Keratinocyte (primary cell): ENCODE data around the gene EVC. TPM values are rescaled to one million over a fixed set of nuclear protein-coding genes. Genes with fewer than 3 reads are reported as not detected.
"Not testable (repeated sequence)": the region's sequence is repeated elsewhere in the genome, so short reads cannot be mapped to it uniquely, and the experiment has no call there.

Experiments used
- DNase-seq: peaks from one replicate; pipeline ENCODE4 v3.0.0-alpha.2; 2011; ENCODE audit warnings: low read depth, missing footprints, low spot score
- FAIRE-seq: peaks from 2 replicates; lab custom pipeline; 2011; peaks lifted over from hg19 to GRCh38; lab: Jason Lieb, UNC
- H2AFZ ChIP-seq: 2 replicates; pipeline ENCODE4 v1.6.0; 2012; ENCODE audit warnings: low read length, control low read depth, inconsistent platforms; ENCODE audit not compliant: control insufficient read depth
- H3K27ac ChIP-seq: 2 replicates; pipeline ENCODE4 v1.5.1; 2011; ENCODE audit warnings: low read length; ENCODE audit not compliant: control insufficient read depth, insufficient read depth
- H3K27me3 ChIP-seq: 3 replicates; pipeline ENCODE4 v1.6.0; 2011; ENCODE audit warnings: low read length; ENCODE audit not compliant: control insufficient read depth, insufficient read depth; ENCODE audit errors: extremely low read depth
- H3K36me3 ChIP-seq, 2 experiments: 2 replicates in 1 of 2; 3 replicates in 1 of 2; pipeline ENCODE4 v1.5.1; 2011; ENCODE audit warnings: low read length in 2 of 2, mild to moderate bottlenecking in 1 of 2; ENCODE audit not compliant: control insufficient read depth in 2 of 2, insufficient read depth in 2 of 2; ENCODE audit errors: extremely low read depth in 1 of 2
- H3K4me1 ChIP-seq: 3 replicates; pipeline ENCODE4 v1.5.1; 2011; ENCODE audit warnings: low read length; ENCODE audit not compliant: control insufficient read depth, insufficient read depth; ENCODE audit errors: extremely low read depth
- H3K4me2 ChIP-seq: 3 replicates; pipeline ENCODE4 v1.6.0; 2011; ENCODE audit warnings: low read depth, low read length; ENCODE audit not compliant: control insufficient read depth, insufficient read depth; ENCODE audit errors: extremely low read depth
- H3K4me3 ChIP-seq, 3 experiments: fragments of 200-600 bp in 1 of 3; sonication (generic) in 1 of 3; 2 replicates in 2 of 3; 3 replicates in 1 of 3; pipeline ENCODE4 v1.5.1; 2011 to 2016; ENCODE audit warnings: low read length in 3 of 3, mild to moderate bottlenecking in 3 of 3, control low read depth in 2 of 3, inconsistent platforms in 1 of 3, low read depth in 1 of 3, mixed read lengths in 1 of 3, mixed run types in 1 of 3, moderate library complexity in 1 of 3; ENCODE audit not compliant: control insufficient read depth in 2 of 3, insufficient read depth in 2 of 3; ENCODE audit errors: extremely low read depth in 1 of 3
- H3K79me2 ChIP-seq: 2 replicates; pipeline ENCODE4 v1.6.0; 2012; ENCODE audit warnings: low read length; ENCODE audit not compliant: control insufficient read depth, insufficient read depth
- H3K9ac ChIP-seq: 3 replicates; pipeline ENCODE4 v1.6.0; 2011; ENCODE audit warnings: low read length; ENCODE audit not compliant: control insufficient read depth, insufficient read depth; ENCODE audit errors: extremely low read depth
- H3K9me1 ChIP-seq: 3 replicates; pipeline ENCODE4 v1.6.0; 2011; ENCODE audit warnings: low read length; ENCODE audit not compliant: control insufficient read depth, insufficient read depth; ENCODE audit errors: extremely low read depth
- H3K9me3 ChIP-seq: 2 replicates; pipeline ENCODE4 v1.5.1; 2012; ENCODE audit warnings: low read depth, low read length; ENCODE audit not compliant: control insufficient read depth
- H4K20me1 ChIP-seq: 3 replicates; pipeline ENCODE4 v1.6.0; 2011; ENCODE audit warnings: low read length; ENCODE audit not compliant: control insufficient read depth, insufficient read depth; ENCODE audit errors: extremely low read depth
- EZH2 ChIP-seq: IDR thresholded peaks from one replicate; pipeline ENCODE4 v1.6.1; 2012; ENCODE audit warnings: inconsistent platforms, mild to moderate bottlenecking, low read length, moderate library complexity
- dilution Hi-C: fragments of 300-500 bp; cut with MboI; formaldehyde crosslinking; loops from one replicate; pipeline ENCODE4 v1.7.0; 2020; ENCODE audit warnings: low sequenced_read_pairs; ENCODE audit not compliant: extremely low pct_ligation_motif_present
- polyA plus RNA-seq, 5 experiments: library from polyadenylated mRNA; depleted of rRNA in 3 of 5; stranded (reverse) in 3 of 5; stranded (forward) in 1 of 5; unstranded in 1 of 5; fragments of >200 nt; gene quantifications; 1 replicate in 1 of 5; 2 replicates in 3 of 5; 3 replicates in 1 of 5; pipeline versions ENCODE4 v1.2.1 to v1.2.3, GENCODE V29; 2011 to 2012; ENCODE audit warnings: missing spikeins in 2 of 5, low read depth in 1 of 5, low replicate concordance in 1 of 5
- TF ChIP-seq, protein P1 (sequence below), 3 experiments: IDR thresholded peaks in 1 of 3; conservative IDR thresholded peaks in 1 of 3; optimal IDR thresholded peaks in 1 of 3; 2 replicates in 2 of 3; 3 replicates in 1 of 3; pipeline versions ENCODE3 to v1.5.1; 2011; ENCODE audit warnings: low read length in 3 of 3, mild to moderate bottlenecking in 3 of 3, moderate library complexity in 2 of 3, control low read depth in 1 of 3, inconsistent platforms in 1 of 3; ENCODE audit not compliant: insufficient read depth in 2 of 3; ENCODE audit errors: extremely low read depth in 1 of 3

Gene EVC
- polyA plus RNA-seq, 1 donor (not counting 4 experiments of a cell fraction or from before 2014, with no cell fraction given) = 7.3 TPM

DNA sequence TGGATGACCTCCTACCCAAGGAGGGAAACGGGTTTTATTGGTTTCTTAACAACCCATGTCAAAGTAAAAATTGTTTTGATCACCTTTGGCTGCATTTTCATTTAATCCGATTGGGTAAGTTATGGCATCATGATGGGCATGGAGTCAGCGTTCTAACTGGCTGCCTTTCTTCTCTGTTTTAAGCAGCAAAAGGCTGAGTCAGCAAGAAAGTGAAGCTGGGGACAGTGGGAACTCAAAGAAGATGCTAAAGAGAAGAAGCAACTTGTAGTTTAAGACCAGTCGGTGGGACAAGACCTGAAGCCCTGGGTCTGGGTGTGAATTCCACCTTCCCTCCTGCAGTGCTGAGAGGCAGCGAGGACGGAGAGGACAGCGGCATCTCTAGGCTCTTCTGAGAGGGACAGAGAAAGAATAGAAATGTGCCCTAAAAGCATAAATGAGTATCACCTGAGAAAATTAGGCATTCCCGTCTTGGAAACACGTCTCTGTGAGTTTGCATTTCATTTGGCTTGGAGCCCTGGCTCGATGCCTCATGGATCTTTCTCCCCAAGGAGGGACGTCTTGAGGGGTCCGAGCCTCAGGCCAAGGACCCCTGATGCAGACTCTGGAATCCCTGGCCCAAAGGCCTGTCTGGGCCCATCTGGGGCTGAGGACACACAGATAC lies 99.9 kb downstream of the EVC start:
- peaks cover 3% of the 10 kb centered on the region for H4K20me1 ChIP-seq
- dilution Hi-C loops = no loop called here
- no peak for FAIRE-seq
- H2AFZ ChIP-seq = no peak overlapping the region
- H3K4me1 ChIP-seq = no peaks in the 10 kb centered on the region
- H3K9ac ChIP-seq = no peak overlapping the region
- H3K36me3 ChIP-seq = peaks cover 48 to 50% of the 10 kb centered on the region in 2 experiments
- DNase-seq = no peak
- no peaks in the 10 kb centered on the region for H3K27me3 ChIP-seq
- no peak overlapping the region for H3K4me2 ChIP-seq
- H3K9me1 ChIP-seq = no peaks in the 10 kb centered on the region
- no peak overlapping the region for H3K4me3 ChIP-seq
- H3K79me2 ChIP-seq = no peaks in the 10 kb centered on the region
- H3K9me3 ChIP-seq = no peaks in the 10 kb centered on the region
- no peak for TF ChIP-seq EZH2
- TF ChIP-seq, protein P1, sequence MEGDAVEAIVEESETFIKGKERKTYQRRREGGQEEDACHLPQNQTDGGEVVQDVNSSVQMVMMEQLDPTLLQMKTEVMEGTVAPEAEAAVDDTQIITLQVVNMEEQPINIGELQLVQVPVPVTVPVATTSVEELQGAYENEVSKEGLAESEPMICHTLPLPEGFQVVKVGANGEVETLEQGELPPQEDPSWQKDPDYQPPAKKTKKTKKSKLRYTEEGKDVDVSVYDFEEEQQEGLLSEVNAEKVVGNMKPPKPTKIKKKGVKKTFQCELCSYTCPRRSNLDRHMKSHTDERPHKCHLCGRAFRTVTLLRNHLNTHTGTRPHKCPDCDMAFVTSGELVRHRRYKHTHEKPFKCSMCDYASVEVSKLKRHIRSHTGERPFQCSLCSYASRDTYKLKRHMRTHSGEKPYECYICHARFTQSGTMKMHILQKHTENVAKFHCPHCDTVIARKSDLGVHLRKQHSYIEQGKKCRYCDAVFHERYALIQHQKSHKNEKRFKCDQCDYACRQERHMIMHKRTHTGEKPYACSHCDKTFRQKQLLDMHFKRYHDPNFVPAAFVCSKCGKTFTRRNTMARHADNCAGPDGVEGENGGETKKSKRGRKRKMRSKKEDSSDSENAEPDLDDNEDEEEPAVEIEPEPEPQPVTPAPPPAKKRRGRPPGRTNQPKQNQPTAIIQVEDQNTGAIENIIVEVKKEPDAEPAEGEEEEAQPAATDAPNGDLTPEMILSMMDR (optimal IDR thresholded peaks at IDR 0.05 in 1 of 3, IDR thresholded peaks at IDR 0.05 in 1 of 3, conservative IDR thresholded peaks at IDR 0.05 in 1 of 3; ENCODE audit: extremely low read depth in 1 of 3, insufficient read depth in 2 of 3, low read length in 3 of 3) = no peak
- no peak overlapping the region for H3K27ac ChIP-seq

- not testable (repeated sequence) for FAIRE-seq, H3K9ac ChIP-seq
- peaks cover 48 to 53% of the 10 kb centered on the region in 2 experiments for H3K36me3 ChIP-seq
These were observed 101.1 kb downstream of the EVC start for GRCh38 chr4:5812057-5812456.

More at GRCh38 chr4:5812057-5812456, 101.1 kb downstream of the EVC start:
- H3K9me3 ChIP-seq, H3K27ac ChIP-seq, H3K79me2 ChIP-seq, dilution Hi-C loops, H3K4me1 ChIP-seq, H2AFZ ChIP-seq, H3K4me3 ChIP-seq, H3K4me2 ChIP-seq, DNase-seq, H3K27me3 ChIP-seq, H4K20me1 ChIP-seq, H3K9me1 ChIP-seq: not testable (repeated sequence)
